GM20431 (cell line): Measurements from ENCODE around the gene SIN3B.

ENCODE experiments used
- in situ Hi-C: fragments of 300-500 bp; cut with MseI, MboI; formaldehyde crosslinking; loops from one replicate; pipeline ENCODE4 v1.15.0; 2020; ENCODE audit warnings: low sequenced_read_pairs; ENCODE audit not compliant: unreplicated experiment

The SIN3B gene

GRCh38 chr19:16887353-16888265, 58.4 kb downstream of the SIN3B start:
- in situ Hi-C loops = no loop called here

DNA sequence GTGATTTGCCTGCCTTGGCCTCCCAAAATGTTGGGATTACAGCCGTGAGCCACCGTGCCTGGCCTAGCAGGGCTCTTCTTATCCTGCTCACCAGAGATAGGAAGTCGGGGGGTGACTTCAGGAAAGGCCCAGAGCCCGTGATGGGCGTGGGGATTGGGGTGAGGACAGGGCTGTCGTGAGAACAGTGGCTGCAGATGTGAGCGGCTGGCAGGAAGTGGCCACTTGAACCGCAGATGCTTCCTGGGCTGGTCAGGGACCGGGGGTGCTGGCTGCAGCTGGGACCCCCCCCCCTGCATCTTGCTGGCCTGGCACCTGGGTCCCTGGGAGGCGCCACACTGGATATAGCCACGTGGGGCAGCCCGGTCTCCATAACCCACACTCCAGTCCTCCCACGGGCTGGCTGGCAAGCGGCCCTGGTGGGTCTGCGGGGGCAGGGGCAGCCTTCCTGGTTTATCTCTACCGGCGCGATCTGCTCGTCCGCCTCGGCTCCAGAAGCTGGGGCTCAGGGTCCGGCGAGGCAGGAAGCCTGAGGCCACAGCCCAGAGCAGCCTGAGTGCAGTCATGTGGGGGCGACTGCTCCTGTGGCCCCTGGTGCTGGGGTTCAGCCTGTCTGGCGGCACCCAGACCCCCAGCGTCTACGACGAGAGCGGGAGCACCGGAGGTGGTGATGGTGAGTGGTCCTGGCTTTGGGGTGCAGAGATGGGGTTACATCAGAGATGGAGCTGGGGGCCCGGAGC, 59.6 kb downstream of the SIN3B start, which contains the start of gene F2RL3:
F2RL3 (plus strand) TSS at position 371 of the 737 bp plus-strand sequence; CDS start at position 562, 191 bp downstream.
- in situ Hi-C loops = no loop called here

DNA sequence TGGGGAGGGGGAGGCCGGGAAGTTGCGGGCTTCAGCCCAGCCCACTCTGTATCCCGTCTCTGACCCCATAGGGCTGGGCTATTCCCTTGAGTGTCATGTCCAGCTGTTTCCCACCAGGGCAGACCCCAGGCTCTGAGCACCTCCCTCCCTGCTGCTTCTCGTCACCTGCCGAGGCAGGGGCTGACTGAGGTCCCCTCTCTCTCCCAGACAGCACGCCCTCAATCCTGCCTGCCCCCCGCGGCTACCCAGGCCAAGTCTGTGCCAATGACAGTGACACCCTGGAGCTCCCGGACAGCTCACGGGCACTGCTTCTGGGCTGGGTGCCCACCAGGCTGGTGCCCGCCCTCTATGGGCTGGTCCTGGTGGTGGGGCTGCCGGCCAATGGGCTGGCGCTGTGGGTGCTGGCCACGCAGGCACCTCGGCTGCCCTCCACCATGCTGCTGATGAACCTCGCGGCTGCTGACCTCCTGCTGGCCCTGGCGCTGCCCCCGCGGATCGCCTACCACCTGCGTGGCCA, 60.2 kb downstream of the SIN3B start:
- in situ Hi-C loops = no loop called here

DNA sequence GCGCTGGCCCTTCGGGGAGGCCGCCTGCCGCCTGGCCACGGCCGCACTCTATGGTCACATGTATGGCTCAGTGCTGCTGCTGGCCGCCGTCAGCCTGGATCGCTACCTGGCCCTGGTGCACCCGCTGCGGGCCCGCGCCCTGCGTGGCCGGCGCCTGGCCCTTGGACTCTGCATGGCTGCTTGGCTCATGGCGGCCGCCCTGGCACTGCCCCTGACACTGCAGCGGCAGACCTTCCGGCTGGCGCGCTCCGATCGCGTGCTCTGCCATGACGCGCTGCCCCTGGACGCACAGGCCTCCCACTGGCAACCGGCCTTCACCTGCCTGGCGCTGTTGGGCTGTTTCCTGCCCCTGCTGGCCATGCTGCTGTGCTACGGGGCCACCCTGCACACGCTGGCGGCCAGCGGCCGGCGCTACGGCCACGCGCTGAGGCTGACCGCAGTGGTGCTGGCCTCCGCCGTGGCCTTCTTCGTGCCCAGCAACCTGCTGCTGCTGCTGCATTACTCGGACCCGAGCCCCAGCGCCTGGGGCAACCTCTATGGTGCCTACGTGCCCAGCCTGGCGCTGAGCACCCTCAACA, 60.8 kb downstream of the SIN3B start:
- in situ Hi-C loops = no loop called here

GRCh38 chr19:16890461-16891184, 61.4 kb downstream of the SIN3B start:
- in situ Hi-C loops = no loop called here

DNA sequence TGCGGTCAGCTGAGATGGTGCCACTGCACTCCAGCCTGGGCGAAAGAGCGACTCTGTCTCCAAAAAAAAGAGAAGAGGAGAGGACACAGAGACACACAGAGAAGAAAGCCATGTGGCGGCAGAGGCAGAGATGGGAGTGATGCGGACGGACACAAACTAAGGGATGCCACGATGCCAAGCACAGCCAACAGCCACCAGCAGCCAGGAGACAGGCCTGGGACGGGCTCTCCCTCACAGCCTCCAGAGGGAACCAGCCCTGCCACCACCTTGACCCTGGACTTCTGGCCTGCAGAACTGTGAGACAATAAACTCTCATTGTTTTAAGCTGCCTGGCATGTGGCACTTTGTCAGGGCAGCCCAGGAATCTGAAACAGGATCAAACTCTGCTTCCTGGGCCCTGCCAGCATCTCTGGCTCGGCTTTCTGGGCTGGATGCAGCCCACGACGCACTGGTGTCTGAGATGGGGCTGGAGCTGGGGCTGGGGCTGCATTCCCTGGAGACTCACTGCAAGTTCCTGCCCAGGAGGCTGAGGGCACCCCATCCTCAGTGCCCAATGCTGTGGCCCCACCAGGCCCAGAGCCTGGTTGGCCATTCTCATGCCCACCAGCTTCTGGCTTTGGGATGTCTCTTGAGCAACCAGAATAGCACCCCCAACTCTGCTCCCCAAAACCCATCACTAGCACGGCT, 62.6 kb downstream of the SIN3B start:
- in situ Hi-C loops = no loop called here

DNA sequence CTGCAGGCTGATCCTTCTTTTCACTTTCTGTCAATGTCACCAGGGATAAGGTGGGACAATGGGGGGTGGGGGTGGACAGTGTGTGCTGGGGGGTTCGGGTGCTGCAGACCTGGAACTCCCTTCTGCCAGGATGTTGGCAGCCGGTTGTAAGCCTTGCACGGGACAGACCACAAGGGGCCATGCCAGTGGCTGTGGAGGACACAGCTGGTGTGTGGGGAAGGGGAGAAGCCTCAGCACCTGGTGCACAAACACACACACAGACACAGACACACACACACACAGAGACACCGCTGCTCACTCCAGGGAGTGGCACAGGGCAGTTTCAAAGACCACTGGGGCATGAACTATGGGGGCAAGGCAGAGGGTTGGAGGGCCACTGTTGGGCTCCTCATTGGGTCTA, 63.2 kb downstream of the SIN3B start:
- in situ Hi-C loops = no loop called here

GRCh38 chr19:16892868-16893685, 63.9 kb downstream of the SIN3B start:
- in situ Hi-C loops = no loop called here

DNA sequence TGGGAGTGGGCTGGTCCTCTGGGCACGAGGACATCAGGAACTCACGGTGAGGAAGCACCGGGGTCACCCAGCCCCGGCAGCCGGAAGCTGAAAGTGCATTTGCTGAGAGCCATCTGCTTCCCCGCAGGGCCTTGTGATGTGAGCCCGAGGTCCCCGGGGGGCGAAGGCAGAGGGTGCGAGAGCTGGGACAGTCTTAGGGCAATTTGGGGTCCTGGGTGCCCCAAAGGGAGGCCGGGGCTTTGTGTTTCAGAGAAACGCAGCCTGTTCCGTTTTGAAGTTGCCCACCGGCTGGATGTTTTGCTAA, 64.4 kb downstream of the SIN3B start:
- in situ Hi-C loops = no loop called here

DNA sequence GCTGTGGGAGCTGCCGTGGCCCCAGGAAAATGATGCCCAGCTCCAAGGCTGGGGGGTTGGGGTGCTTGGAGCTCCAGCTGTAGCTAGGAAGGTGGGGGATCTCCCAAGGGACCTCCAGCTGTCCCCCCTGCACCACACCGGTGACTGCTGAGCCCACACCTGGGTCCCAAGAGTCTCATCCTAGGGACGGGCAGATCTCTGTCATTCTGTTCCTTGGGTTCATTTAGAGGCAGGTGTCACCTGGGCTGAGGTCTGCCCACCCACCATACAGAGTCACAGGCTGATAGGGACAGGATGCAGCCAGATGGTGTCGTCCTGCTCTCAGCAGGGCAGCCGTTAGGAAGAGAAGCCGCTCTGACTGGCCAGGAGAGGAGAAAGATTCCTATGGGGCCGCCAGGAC, 64.9 kb downstream of the SIN3B start:
- in situ Hi-C loops = no loop called here

DNA sequence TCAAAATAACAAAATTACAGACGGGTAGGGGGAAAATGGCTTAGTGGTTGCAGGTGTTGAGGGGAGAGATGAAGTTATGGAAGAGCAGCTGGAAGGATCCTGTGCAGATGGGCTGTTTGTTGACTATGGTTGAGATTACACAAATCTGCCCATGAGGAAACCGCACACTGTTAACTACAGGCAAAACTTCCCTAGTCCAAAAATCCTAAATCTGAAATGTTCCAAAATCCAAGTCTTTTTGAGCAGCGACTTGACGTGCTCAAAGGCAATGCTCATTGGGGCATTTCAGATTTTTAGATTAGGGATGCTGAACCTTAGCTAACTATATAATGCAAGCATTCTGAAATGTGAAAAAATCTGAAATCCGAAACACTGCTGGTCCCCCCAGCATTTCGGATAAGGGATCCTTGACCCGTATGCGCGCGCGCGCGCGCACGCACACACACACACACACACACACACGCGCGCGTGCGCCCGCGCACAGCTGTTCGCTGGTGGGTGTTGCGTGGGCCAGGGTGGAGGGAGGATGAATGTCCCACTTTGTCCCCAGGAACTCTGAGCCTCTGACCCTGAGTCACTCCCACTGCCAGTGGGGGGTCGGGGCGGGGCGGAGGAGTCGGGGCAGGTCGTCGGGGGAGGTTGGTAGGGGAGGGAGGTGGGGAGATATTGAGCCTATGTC, 66.4 kb downstream of the SIN3B start:
- in situ Hi-C loops = no loop called here

DNA sequence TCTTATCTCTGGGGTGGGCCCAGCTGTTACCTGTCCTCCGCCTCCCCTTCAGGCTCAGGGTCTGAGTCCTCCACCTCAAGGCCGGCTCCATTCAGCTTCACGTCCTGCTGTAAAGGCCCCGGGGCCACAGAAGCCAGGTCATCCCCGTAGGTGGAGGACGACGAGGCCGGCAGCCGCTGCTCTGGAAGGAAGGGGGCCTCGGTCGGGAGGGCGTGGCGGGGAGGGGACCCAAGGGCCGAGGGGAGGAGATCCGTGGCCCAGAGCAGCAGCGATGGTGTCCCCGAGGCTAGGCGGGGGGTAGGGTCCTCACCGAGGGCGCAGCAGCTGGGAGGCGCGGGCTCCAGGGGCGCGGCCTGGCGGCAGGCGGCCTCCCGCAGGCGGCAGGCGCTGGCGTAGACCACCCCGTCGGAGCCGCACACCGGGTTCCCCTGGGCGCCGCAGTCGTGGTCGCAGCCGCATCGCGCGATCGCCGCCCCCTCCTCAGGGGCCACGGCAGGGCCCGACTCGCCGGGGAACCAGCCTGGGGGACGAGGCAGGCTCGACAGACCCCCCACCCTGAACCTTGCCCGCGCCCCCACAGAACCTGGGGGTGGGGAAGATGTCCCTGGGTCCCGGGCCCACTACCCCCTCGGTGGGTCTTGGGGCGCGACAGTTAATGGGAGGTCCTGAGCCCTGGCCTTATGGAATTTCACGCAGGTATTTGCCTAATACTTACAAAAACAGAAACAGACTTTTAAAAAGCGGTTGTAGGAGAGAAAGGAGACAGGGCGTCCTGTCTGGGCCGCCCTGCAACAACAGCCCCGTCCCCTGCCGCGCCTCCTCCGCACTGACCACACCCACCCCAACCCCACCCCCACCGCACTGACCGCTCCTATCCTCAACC, 67.2 kb downstream of the SIN3B start:
- in situ Hi-C loops = no loop called here

- in situ Hi-C loops = no loop called here
Measured at GRCh38 chr19:16897029-16897855, 68.0 kb downstream of the SIN3B start.

GRCh38 chr19:16897856-16898161, 68.6 kb downstream of the SIN3B start:
- in situ Hi-C loops = no loop called here

DNA sequence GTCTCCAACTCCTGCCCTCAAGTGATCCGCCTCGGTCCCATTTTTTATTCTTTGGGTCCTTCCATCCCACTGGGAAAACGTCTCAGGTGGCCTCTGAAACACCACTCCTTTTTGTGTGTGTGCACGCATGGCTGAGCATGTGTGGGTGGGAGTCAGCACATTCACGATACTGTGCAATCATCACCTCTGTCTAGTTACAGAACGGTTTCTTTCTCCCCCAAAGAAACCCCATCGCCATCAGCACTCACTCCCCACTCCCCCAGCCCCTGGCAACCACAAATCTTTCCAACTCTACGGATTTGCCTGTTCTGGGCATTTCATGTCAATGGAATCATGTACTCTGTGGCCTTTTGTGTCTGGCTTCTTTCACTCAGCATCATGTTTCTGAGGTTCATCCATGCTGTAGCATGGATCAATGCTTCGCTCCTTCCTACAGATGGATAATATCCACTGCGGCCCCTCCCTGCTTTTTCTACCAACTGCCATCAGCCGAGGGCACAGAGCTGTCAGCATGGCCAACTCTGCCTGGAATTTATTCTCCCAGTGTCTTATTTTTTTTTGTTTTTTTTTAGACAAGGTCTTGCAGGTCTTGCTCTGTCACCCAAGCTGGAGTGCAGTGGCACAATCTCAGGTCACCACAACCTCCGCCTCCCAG, 69.3 kb downstream of the SIN3B start:
- in situ Hi-C loops = no loop called here

- in situ Hi-C loops = no loop called here
Measured at GRCh38 chr19:16899566-16900075, 70.4 kb downstream of the SIN3B start.
